H9 (cell line): Measurements from ENCODE around the gene DRICH1. TPM values are rescaled to one million over a fixed set of nuclear protein-coding genes. Genes with fewer than 3 reads are reported as not detected.

Source experiments
- DNase-seq: peaks from one replicate; pipeline ENCODE4 v3.0.0-alpha.2; 2017
- H2AFZ ChIP-seq: one replicate; pipeline ENCODE4 v1.6.1; 2013; ENCODE audit warnings: mild to moderate bottlenecking, low read length, control low read depth, moderate library complexity
- H2AK5ac ChIP-seq: 2 replicates; pipeline ENCODE4 v1.6.1; 2013; ENCODE audit warnings: low read length, control low read depth, mixed read lengths; ENCODE audit not compliant: insufficient read length
- H2BK120ac ChIP-seq: one replicate; pipeline ENCODE4 v1.6.1; 2013; ENCODE audit warnings: low read depth, mild to moderate bottlenecking, low read length, control low read depth, inconsistent platforms; ENCODE audit not compliant: poor library complexity, severe bottlenecking
- H2BK12ac ChIP-seq: 2 replicates; pipeline ENCODE4 v1.6.1; 2013; ENCODE audit warnings: low read length, control low read depth, mixed read lengths, low read depth; ENCODE audit not compliant: insufficient read length
- H2BK15ac ChIP-seq: 2 replicates; pipeline ENCODE4 v1.6.1; 2013; ENCODE audit warnings: low read depth, low read length, control low read depth
- H2BK20ac ChIP-seq: one replicate; pipeline ENCODE4 v1.6.1; 2013; ENCODE audit warnings: low read depth, mild to moderate bottlenecking, low read length, control low read depth, inconsistent platforms; ENCODE audit not compliant: poor library complexity, severe bottlenecking
- H2BK5ac ChIP-seq: 2 replicates; pipeline ENCODE4 v1.6.1; 2013; ENCODE audit warnings: low read length, control low read depth, mixed read lengths; ENCODE audit not compliant: insufficient read length
- H3K14ac ChIP-seq: 2 replicates; pipeline ENCODE4 v1.6.1; 2013; ENCODE audit warnings: low read length, control low read depth; ENCODE audit not compliant: insufficient read depth
- H3K18ac ChIP-seq: 2 replicates; pipeline ENCODE4 v1.6.1; 2013; ENCODE audit warnings: low read depth, mild to moderate bottlenecking, mixed read lengths, low read length, control low read depth; ENCODE audit not compliant: insufficient read length
- H3K23ac ChIP-seq: 2 replicates; pipeline ENCODE4 v1.6.1; 2013; ENCODE audit warnings: low read length, control low read depth, mixed read lengths, low read depth; ENCODE audit not compliant: insufficient read length
- H3K23me2 ChIP-seq: 2 replicates; pipeline ENCODE4 v1.6.1; 2013; ENCODE audit warnings: low read depth, mild to moderate bottlenecking, mixed read lengths, low read length, control low read depth; ENCODE audit not compliant: insufficient read length, poor library complexity, severe bottlenecking
- H3K27ac ChIP-seq: 2 replicates; pipeline ENCODE4 v1.5.1; 2013; ENCODE audit warnings: low read length, control low read depth, mixed read lengths, low read depth; ENCODE audit not compliant: insufficient read length
- H3K27me3 ChIP-seq: 2 replicates; pipeline ENCODE4 v1.6.1; 2013; ENCODE audit warnings: low read length, control low read depth, inconsistent platforms; ENCODE audit not compliant: insufficient read depth
- H3K4ac ChIP-seq: 2 replicates; pipeline ENCODE4 v1.6.1; 2013; ENCODE audit warnings: low read depth, mild to moderate bottlenecking, control low read depth, inconsistent platforms, low read length, moderate library complexity
- H3K4me1 ChIP-seq: 2 replicates; pipeline ENCODE4 v1.6.1; 2013; ENCODE audit warnings: low read length, control low read depth, inconsistent platforms; ENCODE audit not compliant: insufficient read depth
- H3K4me2 ChIP-seq: 2 replicates; pipeline ENCODE4 v1.6.1; 2013; ENCODE audit warnings: low read length, control low read depth, mixed read lengths; ENCODE audit not compliant: insufficient read length, insufficient read depth
- H3K56ac ChIP-seq: 2 replicates; pipeline ENCODE4 v1.6.1; 2013; ENCODE audit warnings: low read depth, mild to moderate bottlenecking, mixed read lengths, low read length, control low read depth; ENCODE audit not compliant: insufficient read length
- H3K79me1 ChIP-seq: 2 replicates; pipeline ENCODE4 v1.6.1; 2013; ENCODE audit warnings: low read depth, mild to moderate bottlenecking, moderate library complexity, low read length, control low read depth, inconsistent platforms; ENCODE audit not compliant: insufficient read depth, poor library complexity, severe bottlenecking
- H3K79me2 ChIP-seq: 2 replicates; pipeline ENCODE4 v1.6.1; 2013; ENCODE audit warnings: low read length, control low read depth, inconsistent platforms; ENCODE audit not compliant: insufficient read depth
- H3K9ac ChIP-seq: 2 replicates; pipeline ENCODE4 v1.6.1; 2013; ENCODE audit warnings: low read length, control low read depth, mixed read lengths; ENCODE audit not compliant: insufficient read length; ENCODE audit errors: extremely low read depth
- H3K9me3 ChIP-seq: one replicate; pipeline ENCODE4 v1.6.1; 2013; ENCODE audit warnings: low read depth, low read length, inconsistent platforms; ENCODE audit not compliant: control insufficient read depth
- H3T11ph ChIP-seq: one replicate; pipeline ENCODE4 v1.6.1; 2013; ENCODE audit warnings: mild to moderate bottlenecking, low read length, control low read depth, inconsistent platforms
- H4K20me1 ChIP-seq: one replicate; pipeline ENCODE4 v1.6.1; 2013; ENCODE audit not compliant: control insufficient read depth, insufficient read length, insufficient read depth
- H4K5ac ChIP-seq: 2 replicates; pipeline ENCODE4 v1.6.1; 2013; ENCODE audit warnings: low read depth, mild to moderate bottlenecking, mixed read lengths, low read length, control low read depth; ENCODE audit not compliant: insufficient read length
- H4K8ac ChIP-seq: replicated peaks from 2 replicates; pipeline ENCODE4 v1.6.1; 2013; ENCODE audit warnings: low read length, control low read depth, mixed read lengths, low read depth; ENCODE audit not compliant: insufficient read length
- H4K91ac ChIP-seq: 2 replicates; pipeline ENCODE4 v1.6.1; 2013; ENCODE audit warnings: low read depth, mild to moderate bottlenecking, moderate library complexity, mixed read lengths, low read length, control low read depth; ENCODE audit not compliant: insufficient read length
- H3K27ac Mint-ChIP-seq, 3 experiments: 2 replicates in 2 of 3; 3 replicates in 1 of 3; pipeline ENCODE4 v1.8.0; 2020 to 2021; ENCODE audit warnings: mixed read lengths in 3 of 3, mild to moderate bottlenecking in 1 of 3, moderate library complexity in 1 of 3
- H3K27me3 Mint-ChIP-seq: 2 replicates; pipeline ENCODE4 v1.8.0; 2021; ENCODE audit warnings: low read depth, mild to moderate bottlenecking, moderate library complexity, mixed read lengths
- H3K36me3 Mint-ChIP-seq, 3 experiments: 2 replicates in 2 of 3; 3 replicates in 1 of 3; pipeline ENCODE4 v1.8.0; 2020 to 2021; ENCODE audit warnings: low read depth in 3 of 3, mixed read lengths in 3 of 3; ENCODE audit not compliant: insufficient read depth in 1 of 3
- H3K4me1 Mint-ChIP-seq, 2 experiments: 2 replicates each; pipeline ENCODE4 v1.8.0; 2020; ENCODE audit warnings: mixed read lengths in 2 of 2
- H3K4me3 Mint-ChIP-seq, 2 experiments: 2 replicates in 1 of 2; 3 replicates in 1 of 2; pipeline ENCODE4 v1.8.0; 2020 to 2021; ENCODE audit warnings: mild to moderate bottlenecking in 2 of 2, mixed read lengths in 2 of 2, moderate library complexity in 1 of 2
- H3K9me3 Mint-ChIP-seq, 2 experiments: 2 replicates in 1 of 2; 3 replicates in 1 of 2; pipeline ENCODE4 v1.8.0; 2020; ENCODE audit warnings: mild to moderate bottlenecking in 2 of 2, mixed read lengths in 2 of 2, moderate library complexity in 1 of 2
- CTCF ChIP-seq: fragments of 200-600 bp; sonication (generic); conservative IDR thresholded peaks from 3 replicates; pipeline ENCODE4 v1.8.0; 2021; ENCODE audit warnings: antibody characterized with exemption, mild to moderate bottlenecking
- WGBS: extraction: QIAGEN DNeasy Blood & Tissue Kit; methylation state at CpG from one replicate; pipeline ENCODE4 v1.1.7; 2013; ENCODE audit warnings: missing lambda C conversion rate, low lambda C conversion rate, mixed read lengths; ENCODE audit not compliant: insufficient read length; ENCODE audit errors: extremely low coverage; 5-methylcytosine and 5-hydroxymethylcytosine counted together
- total RNA-seq: library from RNA; stranded (reverse); gene quantifications from 2 replicates; pipeline ENCODE4 v1.2.1, GENCODE V29; 2021

The DRICH1 gene
- total RNA-seq, 1 experiment from 2014 or later: not detected

- TF ChIP-seq CTCF: no peak
- Histone ChIP-seq H4K8ac (no peak overlapping the region), H4K20me1 (peaks cover 3% of the 10 kb centered on the region), H3K23ac (no peak overlapping the region), H4K5ac (no peak overlapping the region), H3K4me1 (no peaks in the 10 kb centered on the region), H2AFZ (no peak overlapping the region), H3K79me2 (no peaks in the 10 kb centered on the region), H2BK12ac (no peak overlapping the region), H3K23me2 (peaks cover 2% of the 10 kb centered on the region), H3K9ac (no peak overlapping the region), H3T11ph (no peak overlapping the region), H2AK5ac (no peak overlapping the region), H3K4me2 (no peak overlapping the region), H3K18ac (no peak overlapping the region), H3K9me3 (no peaks in the 10 kb centered on the region), H2BK120ac (no peak overlapping the region), H3K56ac (no peak overlapping the region), H3K79me1 (no peaks in the 10 kb centered on the region), H2BK5ac (no peak overlapping the region), H3K4ac (no peak overlapping the region), H2BK15ac (no peak overlapping the region), H3K27me3 (no peaks in the 10 kb centered on the region), H3K27ac (no peak overlapping the region), H4K91ac (no peak overlapping the region), H3K14ac (no peak overlapping the region; the same call in 1 of the 2 replicates), H2BK20ac (no peak overlapping the region)
- H3K4me1 Mint-ChIP-seq: peaks cover 9 to 10% of the 10 kb centered on the region in 2 experiments
- no peaks in the 10 kb centered on the region for H3K9me3 Mint-ChIP-seq
- H3K27ac Mint-ChIP-seq: no peak overlapping the region
- no CpG with 5 or more reads among the region's 5 CpGs for WGBS
- H3K36me3 Mint-ChIP-seq: peaks cover 13 to 23% (median 19%) of the 10 kb centered on the region in 3 experiments
- DNase-seq: no peak
- H3K27me3 Mint-ChIP-seq: no peaks in the 10 kb centered on the region
- H3K4me3 Mint-ChIP-seq: no peak overlapping the region
Observed at GRCh38 chr22:23681026-23681809, 49.1 kb upstream of the DRICH1 start.
